Astrocyte (in vitro differentiated cells and primary cell): ENCODE measurements around the gene MARCHF9. TPM values are rescaled to one million over a fixed set of nuclear protein-coding genes. Genes with fewer than 3 reads are reported as not detected.

Source experiments
- DNase-seq: peaks from one replicate; pipeline ENCODE4 v3.0.0-alpha.2; 2010; ENCODE audit warnings: low read depth
- FAIRE-seq: peaks from 2 replicates; lab custom pipeline; 2011; peaks lifted over from hg19 to GRCh38; lab: Jason Lieb, UNC
- H2AFZ ChIP-seq: 2 replicates; pipeline ENCODE4 v1.6.0; 2012; ENCODE audit warnings: low read depth, low read length, inconsistent platforms
- H3K27ac ChIP-seq: 2 replicates; pipeline ENCODE4 v1.5.1; 2011; ENCODE audit warnings: low read depth, low read length, inconsistent platforms
- H3K27me3 ChIP-seq: 2 replicates; pipeline ENCODE4 v1.6.0; 2011; ENCODE audit warnings: low read length, inconsistent platforms; ENCODE audit not compliant: insufficient read depth
- H3K36me3 ChIP-seq: 2 replicates; pipeline ENCODE4 v1.5.1; 2011; ENCODE audit warnings: low read length, inconsistent platforms; ENCODE audit not compliant: insufficient read depth
- H3K4me1 ChIP-seq: 2 replicates; pipeline ENCODE4 v1.5.1; 2011; ENCODE audit warnings: low read length, inconsistent platforms; ENCODE audit not compliant: insufficient read depth
- H3K4me2 ChIP-seq: 2 replicates; pipeline ENCODE4 v1.6.0; 2012; ENCODE audit warnings: low read length, inconsistent platforms
- H3K4me3 ChIP-seq: 2 replicates; pipeline ENCODE4 v1.5.1; 2011; ENCODE audit warnings: low read depth, mild to moderate bottlenecking, low read length, inconsistent platforms; ENCODE audit not compliant: insufficient read depth
- H3K79me2 ChIP-seq: 2 replicates; pipeline ENCODE4 v1.6.0; 2012; ENCODE audit warnings: mild to moderate bottlenecking, low read length, inconsistent platforms; ENCODE audit not compliant: insufficient read depth
- H3K9ac ChIP-seq: 2 replicates; pipeline ENCODE4 v1.6.0; 2012; ENCODE audit warnings: mild to moderate bottlenecking, low read length, inconsistent platforms
- H3K9me3 ChIP-seq: 2 replicates; pipeline ENCODE4 v1.5.1; 2012; ENCODE audit warnings: low read depth, mild to moderate bottlenecking, low read length, inconsistent platforms; ENCODE audit not compliant: insufficient read depth
- H4K20me1 ChIP-seq: 2 replicates; pipeline ENCODE4 v1.6.0; 2012; ENCODE audit warnings: low read length, inconsistent platforms; ENCODE audit not compliant: insufficient read depth
- H3K27ac Mint-ChIP-seq: one replicate; pipeline ENCODE4 v1.8.0; 2021; ENCODE audit warnings: mild to moderate bottlenecking, mixed read lengths; ENCODE audit not compliant: unreplicated experiment
- H3K27me3 Mint-ChIP-seq: one replicate; pipeline ENCODE4 v1.8.0; 2021; ENCODE audit warnings: low read depth, mixed read lengths; ENCODE audit not compliant: unreplicated experiment
- H3K36me3 Mint-ChIP-seq: one replicate; pipeline ENCODE4 v1.8.0; 2021; ENCODE audit warnings: low read depth, mixed read lengths; ENCODE audit not compliant: unreplicated experiment
- H3K4me1 Mint-ChIP-seq: one replicate; pipeline ENCODE4 v1.8.0; 2021; ENCODE audit warnings: low read depth, mixed read lengths; ENCODE audit not compliant: unreplicated experiment
- H3K4me3 Mint-ChIP-seq: one replicate; pipeline ENCODE4 v1.8.0; 2021; ENCODE audit warnings: mild to moderate bottlenecking, moderate library complexity, mixed read lengths; ENCODE audit not compliant: unreplicated experiment
- H3K9me3 Mint-ChIP-seq: one replicate; pipeline ENCODE4 v1.8.0; 2021; ENCODE audit warnings: mild to moderate bottlenecking, mixed read lengths; ENCODE audit not compliant: unreplicated experiment
- CTCF ChIP-seq: IDR thresholded peaks from 2 replicates; pipeline ENCODE4 v1.5.1; 2011; ENCODE audit warnings: low read depth, mild to moderate bottlenecking, inconsistent platforms, low read length, moderate library complexity; ENCODE audit not compliant: insufficient read depth
- EZH2 ChIP-seq: IDR thresholded peaks from 2 replicates; pipeline ENCODE4 v1.6.1; 2012; ENCODE audit warnings: mild to moderate bottlenecking, low read length, inconsistent platforms; ENCODE audit not compliant: insufficient read depth
- total RNA-seq: library from RNA; stranded (reverse); gene quantifications from 2 replicates; pipeline ENCODE4 v1.2.1, GENCODE V29; 2021

The MARCHF9 gene
- total RNA-seq, 1 donor from 2014 or later = 13.0 TPM

- H3K9me3 Mint-ChIP-seq = no peaks in the 10 kb centered on the region
- peaks cover 21% of the 10 kb centered on the region for H3K4me1 ChIP-seq
- H2AFZ ChIP-seq = no peak overlapping the region
- peaks cover 4% of the 10 kb centered on the region for H3K27me3 Mint-ChIP-seq
- peaks cover 33% of the 10 kb centered on the region for H3K79me2 ChIP-seq
- no peak overlapping the region for H3K27ac ChIP-seq
- peaks cover 11% of the 10 kb centered on the region for H3K27me3 ChIP-seq
- H3K9ac ChIP-seq = no peak overlapping the region
- no peak for DNase-seq
- H3K4me3 Mint-ChIP-seq = peak overlapping the region; percentile 87
- H3K36me3 ChIP-seq = peaks cover 12% of the 10 kb centered on the region
- peaks cover 22% of the 10 kb centered on the region for H3K36me3 Mint-ChIP-seq
- H3K4me3 ChIP-seq = no peak overlapping the region
- no peak for FAIRE-seq
- peaks cover 27% of the 10 kb centered on the region for H3K4me1 Mint-ChIP-seq
- peak overlapping the region; percentile 79 for H3K27ac Mint-ChIP-seq
- H4K20me1 ChIP-seq = peaks cover 16% of the 10 kb centered on the region
- TF ChIP-seq CTCF (no peak), EZH2 (no peak)
- peak overlapping the region; percentile 82 for H3K4me2 ChIP-seq
- no peaks in the 10 kb centered on the region for H3K9me3 ChIP-seq
These were observed 1.1 kb upstream of the MARCHF9 start for GRCh38 chr12:57753756-57754337.

GRCh38 chr12:57755194-57755453 is 221 bp downstream of the MARCHF9 start:
- Mint-ChIP-seq H3K27me3 (peaks cover 4% of the 10 kb centered on the region), H3K4me1 (peaks cover 27% of the 10 kb centered on the region), H3K27ac (no peak overlapping the region), H3K9me3 (no peaks in the 10 kb centered on the region), H3K36me3 (peaks cover 20% of the 10 kb centered on the region), H3K4me3 (no peak overlapping the region)
- Histone ChIP-seq H3K9ac (no peak overlapping the region), H3K4me1 (peaks cover 21% of the 10 kb centered on the region), H3K9me3 (no peaks in the 10 kb centered on the region), H3K27me3 (peaks cover 11% of the 10 kb centered on the region), H3K36me3 (peaks cover 8% of the 10 kb centered on the region), H3K4me3 (peak overlapping the region; percentile 31), H3K27ac (no peak overlapping the region), H3K4me2 (peak overlapping the region; percentile 82), H4K20me1 (peaks cover 21% of the 10 kb centered on the region), H3K79me2 (peaks cover 21% of the 10 kb centered on the region), H2AFZ (no peak overlapping the region)
- no peak for DNase-seq
- TF ChIP-seq CTCF = no peak
- no peak for TF ChIP-seq EZH2
- FAIRE-seq = no peak

- H4K20me1 ChIP-seq = peaks cover 21% of the 10 kb centered on the region
- H3K79me2 ChIP-seq = peaks cover 15% of the 10 kb centered on the region
- H3K27ac ChIP-seq = no peak overlapping the region
- peaks cover 18% of the 10 kb centered on the region for H3K4me1 ChIP-seq
- H3K9me3 ChIP-seq = no peaks in the 10 kb centered on the region
- H3K27ac Mint-ChIP-seq = peak overlapping the region; percentile 20
- peak overlapping the region; percentile 76 for H3K4me3 Mint-ChIP-seq
- peaks cover 17% of the 10 kb centered on the region for H3K36me3 Mint-ChIP-seq
- H3K27me3 ChIP-seq = peaks cover 11% of the 10 kb centered on the region
- peak overlapping the region; percentile 41 for H3K9ac ChIP-seq
- H2AFZ ChIP-seq = no peak overlapping the region
- DNase-seq = no peak
- peaks cover 3% of the 10 kb centered on the region for H3K36me3 ChIP-seq
- H3K9me3 Mint-ChIP-seq = no peaks in the 10 kb centered on the region
- H3K4me2 ChIP-seq = peak overlapping the region; percentile 82
- FAIRE-seq = no peak
- H3K4me3 ChIP-seq = peak overlapping the region; percentile 45
- H3K27me3 Mint-ChIP-seq = peaks cover 4% of the 10 kb centered on the region
- TF ChIP-seq EZH2 (peak; percentile 92), CTCF (no peak)
- peaks cover 23% of the 10 kb centered on the region for H3K4me1 Mint-ChIP-seq
These were observed 810 bp downstream of the MARCHF9 start for GRCh38 chr12:57755454-57756372.
